H1 (cell line): Measurements from ENCODE around the gene DUXA.

Source experiments
- CREB1 ChIP-seq: IDR thresholded peaks from 2 replicates; pipeline ENCODE4 v1.6.1; 2012; ENCODE audit warnings: inconsistent platforms
- EP300 ChIP-seq, 2 experiments: IDR thresholded peaks; 1 replicate in 1 of 2; 2 replicates in 1 of 2; pipeline ENCODE4 v1.6.1; 2011 to 2012; ENCODE audit warnings: low read depth in 2 of 2, low read length in 2 of 2, mild to moderate bottlenecking in 2 of 2, borderline replicate concordance in 1 of 2, inconsistent platforms in 1 of 2, moderate library complexity in 1 of 2
- TF ChIP-seq, protein P1 (sequence below): IDR thresholded peaks from 2 replicates; pipeline ENCODE4 v1.6.1; 2012; ENCODE audit warnings: inconsistent platforms
- TF ChIP-seq, protein P2 (sequence below): IDR thresholded peaks from 2 replicates; pipeline ENCODE4 v1.6.1; 2012; ENCODE audit warnings: low read length, inconsistent platforms
- TF ChIP-seq, protein P3 (sequence below): IDR thresholded peaks from 2 replicates; pipeline ENCODE4 v1.6.1; 2011; ENCODE audit warnings: low read depth, mild to moderate bottlenecking, low read length; ENCODE audit not compliant: insufficient read depth

DNA sequence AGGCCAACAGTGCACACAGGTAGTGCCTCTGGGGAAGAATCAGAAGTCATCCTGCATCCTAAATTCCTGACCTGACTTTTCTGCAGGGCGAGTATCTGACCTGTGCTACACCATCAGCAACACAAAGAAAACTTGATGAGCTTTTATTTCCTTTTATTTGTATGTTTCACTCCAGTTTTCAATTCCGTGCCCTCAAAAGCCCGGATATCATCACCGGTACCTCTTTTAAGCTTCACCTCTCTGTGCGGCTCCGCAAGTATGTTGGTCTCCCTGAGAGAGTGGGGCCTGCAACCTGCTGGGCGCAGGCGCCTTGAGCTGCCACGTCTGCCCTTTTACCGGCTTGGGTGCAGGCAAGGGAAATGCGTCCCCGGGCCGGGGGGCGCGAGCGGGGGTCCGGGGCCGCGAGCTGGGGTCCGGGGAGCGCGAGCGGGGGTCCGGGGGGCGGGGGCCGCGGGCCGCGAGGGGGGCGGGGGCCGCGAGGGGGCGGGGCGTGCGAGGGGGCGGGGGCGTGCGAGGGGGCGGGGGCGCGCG lies 4.3 kb upstream of the DUXA start:
- TF ChIP-seq, protein P1, sequence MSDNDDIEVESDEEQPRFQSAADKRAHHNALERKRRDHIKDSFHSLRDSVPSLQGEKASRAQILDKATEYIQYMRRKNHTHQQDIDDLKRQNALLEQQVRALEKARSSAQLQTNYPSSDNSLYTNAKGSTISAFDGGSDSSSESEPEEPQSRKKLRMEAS: no peak
- TF ChIP-seq, protein P2, sequence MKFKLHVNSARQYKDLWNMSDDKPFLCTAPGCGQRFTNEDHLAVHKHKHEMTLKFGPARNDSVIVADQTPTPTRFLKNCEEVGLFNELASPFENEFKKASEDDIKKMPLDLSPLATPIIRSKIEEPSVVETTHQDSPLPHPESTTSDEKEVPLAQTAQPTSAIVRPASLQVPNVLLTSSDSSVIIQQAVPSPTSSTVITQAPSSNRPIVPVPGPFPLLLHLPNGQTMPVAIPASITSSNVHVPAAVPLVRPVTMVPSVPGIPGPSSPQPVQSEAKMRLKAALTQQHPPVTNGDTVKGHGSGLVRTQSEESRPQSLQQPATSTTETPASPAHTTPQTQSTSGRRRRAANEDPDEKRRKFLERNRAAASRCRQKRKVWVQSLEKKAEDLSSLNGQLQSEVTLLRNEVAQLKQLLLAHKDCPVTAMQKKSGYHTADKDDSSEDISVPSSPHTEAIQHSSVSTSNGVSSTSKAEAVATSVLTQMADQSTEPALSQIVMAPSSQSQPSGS: no peak
- no peak for TF ChIP-seq CREB1
- TF ChIP-seq, protein P3, sequence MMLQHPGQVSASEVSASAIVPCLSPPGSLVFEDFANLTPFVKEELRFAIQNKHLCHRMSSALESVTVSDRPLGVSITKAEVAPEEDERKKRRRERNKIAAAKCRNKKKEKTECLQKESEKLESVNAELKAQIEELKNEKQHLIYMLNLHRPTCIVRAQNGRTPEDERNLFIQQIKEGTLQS: no peak
- TF ChIP-seq EP300 (IDR thresholded peaks at IDR 0.05; ENCODE audit: borderline replicate concordance in 1 of 2, low read depth in 2 of 2, low read length in 2 of 2): no peak
